Activated T-helper 9 cell treated with anti-CD3 and anti-CD28 coated beads, Interleukin-2, amount 50 U/mL, for 16 hours (primary cell): ENCODE measurements around the gene GPC6.

Source experiments
- DNase-seq: peaks from one replicate; pipeline ENCODE4 v3.0.0-alpha.2; 2020; ENCODE audit warnings: low read depth

GPC6 gene

GRCh38 chr13:94303644-94304174 is 1077.1 kb downstream of the GPC6 start:
- DNase-seq = no peak

GRCh38 chr13:94305033-94305432 is 1078.4 kb downstream of the GPC6 start:
- DNase-seq = no peak

GRCh38 chr13:94305463-94305862 is 1078.9 kb downstream of the GPC6 start:
- DNase-seq = no peak

- DNase-seq = no peak
These were observed 1079.3 kb downstream of the GPC6 start for GRCh38 chr13:94305934-94306333.

- DNase-seq = no peak
These were observed 1082.2 kb downstream of the GPC6 start for GRCh38 chr13:94308832-94309231.

GRCh38 chr13:94309576-94309975 is 1083.0 kb downstream of the GPC6 start:
- DNase-seq = no peak

GRCh38 chr13:94309997-94310855 is 1083.6 kb downstream of the GPC6 start:
- DNase-seq = no peak

- no peak for DNase-seq
These were observed 1085.3 kb downstream of the GPC6 start for GRCh38 chr13:94311893-94312292.

GRCh38 chr13:94312511-94313216 is 1086.1 kb downstream of the GPC6 start:
- no peak for DNase-seq

- no peak for DNase-seq
These were observed 1086.8 kb downstream of the GPC6 start for GRCh38 chr13:94313321-94313910.

GRCh38 chr13:94313926-94314325 is 1087.3 kb downstream of the GPC6 start:
- no peak for DNase-seq

- no peak for DNase-seq
These were observed 1088.6 kb downstream of the GPC6 start for GRCh38 chr13:94315188-94315587.

- no peak for DNase-seq
These were observed 1090.5 kb downstream of the GPC6 start for GRCh38 chr13:94317063-94317491.

GRCh38 chr13:94318418-94318817 is 1091.8 kb downstream of the GPC6 start:
- no peak for DNase-seq

- DNase-seq = no peak
These were observed 1092.9 kb downstream of the GPC6 start for GRCh38 chr13:94319501-94319900.

GRCh38 chr13:94322925-94323763 is 1096.5 kb downstream of the GPC6 start:
- DNase-seq = no peak

GRCh38 chr13:94323764-94324758 is 1097.5 kb downstream of the GPC6 start:
- DNase-seq = no peak

- DNase-seq = no peak
These were observed 1098.3 kb downstream of the GPC6 start for GRCh38 chr13:94324767-94325540.

GRCh38 chr13:94325650-94326049 is 1099.0 kb downstream of the GPC6 start:
- DNase-seq = no peak

GRCh38 chr13:94327318-94327717 is 1100.7 kb downstream of the GPC6 start:
- DNase-seq = no peak
